Measurements from ENCODE around the gene ALG9.
A peak's percentile ranks its signal among the peaks of the same experiment; 100 is the strongest.
"Not testable (repeated sequence)": the region's sequence is repeated elsewhere in the genome, so short reads cannot be mapped to it uniquely, and the experiment has no call there.

Gene ALG9, protein sequence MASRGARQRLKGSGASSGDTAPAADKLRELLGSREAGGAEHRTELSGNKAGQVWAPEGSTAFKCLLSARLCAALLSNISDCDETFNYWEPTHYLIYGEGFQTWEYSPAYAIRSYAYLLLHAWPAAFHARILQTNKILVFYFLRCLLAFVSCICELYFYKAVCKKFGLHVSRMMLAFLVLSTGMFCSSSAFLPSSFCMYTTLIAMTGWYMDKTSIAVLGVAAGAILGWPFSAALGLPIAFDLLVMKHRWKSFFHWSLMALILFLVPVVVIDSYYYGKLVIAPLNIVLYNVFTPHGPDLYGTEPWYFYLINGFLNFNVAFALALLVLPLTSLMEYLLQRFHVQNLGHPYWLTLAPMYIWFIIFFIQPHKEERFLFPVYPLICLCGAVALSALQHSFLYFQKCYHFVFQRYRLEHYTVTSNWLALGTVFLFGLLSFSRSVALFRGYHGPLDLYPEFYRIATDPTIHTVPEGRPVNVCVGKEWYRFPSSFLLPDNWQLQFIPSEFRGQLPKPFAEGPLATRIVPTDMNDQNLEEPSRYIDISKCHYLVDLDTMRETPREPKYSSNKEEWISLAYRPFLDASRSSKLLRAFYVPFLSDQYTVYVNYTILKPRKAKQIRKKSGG

DNA sequence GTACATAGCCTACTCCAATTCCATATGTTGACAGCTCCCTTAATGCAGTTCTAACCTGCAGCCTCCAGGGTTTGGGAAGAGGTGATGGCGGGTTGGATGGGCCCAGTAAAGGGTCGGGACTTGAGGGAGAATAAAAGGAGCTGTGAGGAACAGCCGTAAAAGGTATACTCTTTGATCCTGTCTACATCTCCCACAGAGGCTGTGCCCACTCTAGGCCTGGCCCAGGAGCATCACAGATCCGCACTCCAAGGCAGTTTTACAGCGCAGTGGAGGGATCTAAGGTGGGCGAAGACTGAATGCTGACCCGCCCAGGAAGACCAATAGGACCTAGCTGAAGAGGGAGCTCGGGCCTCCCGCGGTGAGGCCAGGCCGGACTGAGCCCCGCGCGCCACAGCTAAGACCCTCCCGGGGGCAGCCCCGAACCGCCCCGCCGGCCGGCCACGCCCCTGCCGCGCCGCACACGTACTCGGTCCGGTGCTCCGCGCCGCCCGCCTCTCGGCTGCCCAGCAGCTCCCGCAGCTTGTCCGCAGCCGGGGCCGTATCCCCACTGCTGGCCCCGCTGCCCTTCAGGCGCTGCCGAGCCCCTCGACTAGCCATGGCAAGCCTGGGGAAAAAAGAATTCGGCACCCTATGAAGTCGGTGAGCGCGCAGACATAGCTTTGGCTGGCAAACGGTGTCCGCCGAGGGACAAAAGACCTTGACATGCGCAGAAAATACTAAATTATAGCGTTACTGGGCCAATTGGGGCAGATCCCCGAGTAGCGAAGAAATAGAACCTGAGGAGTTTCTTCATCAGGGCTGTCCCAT, at the start of gene ALG9:
Gene ALG9, minus strand, starts transcription at position 696 of the 807 bp plus-strand sequence. Its CDS starts 99 bp downstream, at position 597.
- DNase-seq (ENCODE audit: low read depth) = peak; percentile 79

DNA sequence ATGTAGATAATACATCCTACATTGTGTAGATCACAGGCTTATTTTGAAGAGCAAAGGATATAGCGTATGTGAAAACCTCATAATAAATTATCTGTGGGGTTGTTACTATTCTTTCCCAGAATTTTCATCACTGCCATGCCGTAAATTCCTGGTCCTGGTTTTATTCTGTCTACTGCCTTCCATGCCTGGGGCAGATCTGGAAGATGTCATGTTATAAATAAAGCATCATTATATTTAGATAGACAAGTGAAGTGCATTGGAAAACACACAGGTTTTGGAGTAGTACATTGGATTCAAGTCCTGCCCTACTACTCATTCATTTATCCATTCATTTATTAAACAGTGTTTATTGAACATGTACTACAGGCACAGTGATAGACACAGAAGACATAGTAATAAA, 49.5 kb upstream of the ALG9 start:
- DNase-seq (ENCODE audit: low read depth) = no peak

- no peak for DNase-seq (ENCODE audit: low read depth)
Measured at GRCh38 chr11:111918390-111919256, 47.2 kb upstream of the ALG9 start, which contains the start of gene C11orf52. C11orf52 (plus strand) TSS chr11:111918913; CDS start chr11:111918973, 60 bp downstream.

GRCh38 chr11:111917788-111918187, 46.4 kb upstream of the ALG9 start:
- no peak for DNase-seq (ENCODE audit: low read depth)

- no peak for DNase-seq (ENCODE audit: low read depth)
Measured at GRCh38 chr11:111917312-111917711, 45.9 kb upstream of the ALG9 start.

DNA sequence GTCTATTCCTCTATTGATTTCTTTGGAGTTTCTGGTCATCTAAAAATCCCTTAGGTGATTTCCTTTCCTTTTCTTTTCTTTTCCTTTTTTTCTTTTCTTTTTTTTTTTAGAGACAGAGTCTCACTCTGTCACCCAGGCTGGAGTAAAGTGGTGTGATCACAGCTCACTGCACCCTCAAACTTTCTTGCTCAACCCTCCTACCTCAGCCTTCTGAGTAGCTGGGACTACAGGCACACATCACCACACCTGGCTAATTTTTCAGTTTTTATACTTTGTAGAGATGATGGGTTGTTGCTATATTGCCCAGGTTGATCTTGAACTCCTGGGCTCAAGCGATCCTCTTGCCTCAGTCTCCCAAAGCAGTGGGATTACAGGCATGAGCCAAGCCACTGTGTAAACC, 45.4 kb upstream of the ALG9 start:
- DNase-seq (ENCODE audit: low read depth) = no peak

DNA sequence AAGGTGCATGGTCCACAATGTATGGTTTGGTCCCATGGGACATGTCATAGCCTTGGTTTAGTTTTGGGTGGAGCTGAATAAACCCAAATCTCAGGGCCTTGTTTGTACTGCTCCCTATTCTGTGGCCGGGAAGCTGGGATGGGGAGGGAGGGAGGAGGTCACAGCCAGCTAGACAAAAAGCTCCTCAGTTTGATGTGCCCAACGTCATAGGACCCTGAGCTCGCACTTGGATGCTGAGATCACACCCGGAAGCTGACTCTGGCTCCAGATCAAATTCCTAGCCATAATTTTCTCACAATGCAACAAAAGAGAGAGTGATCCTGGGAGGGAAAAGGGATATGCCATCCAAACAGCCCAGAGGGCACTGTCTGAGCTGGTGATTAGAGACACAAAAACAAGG, 42.6 kb upstream of the ALG9 start:
- no peak for DNase-seq (ENCODE audit: low read depth)

DNA sequence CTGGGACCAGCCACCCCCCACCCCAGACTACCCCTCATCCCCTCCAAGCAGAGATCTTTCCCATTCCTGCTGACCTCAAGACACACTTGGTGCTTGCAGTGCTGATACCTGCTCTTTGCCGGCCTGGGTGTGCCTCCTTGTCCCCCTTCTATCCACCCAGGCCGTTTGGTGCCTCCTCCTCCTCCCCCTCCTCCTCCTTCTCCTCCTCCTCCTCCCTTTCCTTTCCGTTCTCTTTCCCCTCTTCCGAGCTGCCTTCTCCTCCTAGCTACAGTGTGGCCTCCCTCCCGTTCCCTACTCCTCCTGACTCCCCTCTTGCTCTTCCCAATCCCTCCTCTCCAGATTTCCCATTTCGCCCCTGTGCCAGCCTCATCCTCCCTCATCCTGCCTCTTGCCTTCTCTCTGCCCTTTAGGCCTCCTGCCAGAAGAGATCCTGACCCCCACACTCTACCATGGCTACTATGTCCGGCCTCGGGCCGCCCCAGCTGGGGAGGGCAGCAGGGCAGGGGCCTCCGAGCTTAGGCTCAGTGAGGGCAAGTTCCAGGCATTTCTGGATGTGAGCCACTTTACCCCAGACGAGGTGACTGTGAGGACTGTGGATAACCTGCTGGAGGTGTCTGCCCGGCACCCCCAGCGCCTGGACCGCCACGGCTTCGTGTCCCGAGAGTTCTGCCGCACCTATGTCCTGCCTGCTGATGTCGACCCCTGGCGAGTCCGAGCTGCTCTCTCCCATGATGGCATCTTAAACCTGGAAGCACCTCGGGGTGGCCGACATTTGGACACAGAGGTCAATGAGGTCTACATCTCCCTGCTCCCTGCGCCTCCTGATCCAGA, 41.9 kb upstream of the ALG9 start:
- no peak for DNase-seq (ENCODE audit: low read depth)

- DNase-seq (ENCODE audit: low read depth) = no peak
Measured at GRCh38 chr11:111912535-111912934, 41.2 kb upstream of the ALG9 start, which contains the start of gene HSPB2. HSPB2 (plus strand) TSS chr11:111912734; CDS start chr11:111912830, 96 bp downstream.

- DNase-seq (ENCODE audit: low read depth) = no peak
Measured at GRCh38 chr11:111911563-111912401, 40.4 kb upstream of the ALG9 start, which contains the start of gene CRYAB. CRYAB (minus strand) TSS chr11:111911770; CDS start chr11:111911724, 46 bp downstream.

GRCh38 chr11:111910676-111911562, 39.5 kb upstream of the ALG9 start:
- DNase-seq (ENCODE audit: low read depth) = no peak

DNA sequence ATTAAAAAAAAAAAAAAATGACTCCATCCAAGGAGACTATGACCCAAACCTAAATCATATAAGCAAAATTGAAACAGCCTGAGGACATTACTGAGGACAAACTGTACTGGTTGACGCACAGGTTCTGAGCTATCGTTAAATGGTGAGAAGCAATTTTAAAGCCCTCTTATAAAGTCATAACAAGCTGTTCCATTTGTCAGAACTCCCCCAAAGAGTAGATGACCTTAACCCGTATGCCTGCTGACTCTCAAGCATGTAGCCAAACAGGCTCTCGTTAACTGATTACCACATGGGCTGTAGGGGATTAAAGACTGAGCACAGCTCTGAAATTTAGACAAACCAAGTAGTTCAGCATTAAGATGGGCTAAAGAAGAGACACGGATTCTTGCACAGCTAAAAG, 38.0 kb upstream of the ALG9 start:
- DNase-seq (ENCODE audit: low read depth) = no peak

GRCh38 chr11:111908639-111909305, 37.4 kb upstream of the ALG9 start:
- DNase-seq (ENCODE audit: low read depth) = no peak

DNA sequence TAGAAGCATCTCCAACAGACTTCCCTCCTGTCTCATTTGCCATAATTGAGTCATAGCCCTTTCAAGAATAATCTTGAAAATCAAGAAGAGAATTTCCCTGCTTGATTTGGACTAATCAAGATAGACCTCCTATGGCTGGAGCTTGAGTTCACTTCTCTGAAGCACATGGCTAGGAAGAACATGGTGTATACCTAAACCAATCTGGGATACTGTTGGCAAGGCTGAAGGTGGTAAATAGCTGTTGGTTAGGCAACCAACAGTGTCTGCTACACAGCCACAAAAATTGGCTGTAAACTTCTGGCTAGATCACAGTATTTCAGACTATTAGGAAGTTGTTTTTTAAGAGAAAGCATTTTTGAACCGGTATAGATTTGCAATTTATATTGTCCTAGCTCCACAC, 35.3 kb upstream of the ALG9 start:
- no peak for DNase-seq (ENCODE audit: low read depth)

- DNase-seq (ENCODE audit: low read depth) = no peak
Measured at GRCh38 chr11:111905411-111905810, 34.0 kb upstream of the ALG9 start.

GRCh38 chr11:111886844-111887243, 15.5 kb upstream of the ALG9 start:
- DNase-seq (ENCODE audit: low read depth) = no peak

GRCh38 chr11:111886032-111886431, 14.7 kb upstream of the ALG9 start:
- DNase-seq (ENCODE audit: low read depth) = no peak

GRCh38 chr11:111885053-111885452, 13.7 kb upstream of the ALG9 start:
- not testable (repeated sequence) for DNase-seq (ENCODE audit: low read depth)
